HG03095 (cell line): ENCODE results near the gene B3GALT6.
"Not testable (repeated sequence)": the region's sequence is repeated elsewhere in the genome, so short reads cannot be mapped to it uniquely, and the experiment has no call there.

Experiments used
- ATAC-seq: cut with Tn5 transposase; IDR thresholded peaks from one replicate; pipeline ENCODE4 v1.9.1; 2021; ENCODE audit warnings: moderate library complexity; ENCODE audit not compliant: unreplicated experiment

The B3GALT6 gene

DNA sequence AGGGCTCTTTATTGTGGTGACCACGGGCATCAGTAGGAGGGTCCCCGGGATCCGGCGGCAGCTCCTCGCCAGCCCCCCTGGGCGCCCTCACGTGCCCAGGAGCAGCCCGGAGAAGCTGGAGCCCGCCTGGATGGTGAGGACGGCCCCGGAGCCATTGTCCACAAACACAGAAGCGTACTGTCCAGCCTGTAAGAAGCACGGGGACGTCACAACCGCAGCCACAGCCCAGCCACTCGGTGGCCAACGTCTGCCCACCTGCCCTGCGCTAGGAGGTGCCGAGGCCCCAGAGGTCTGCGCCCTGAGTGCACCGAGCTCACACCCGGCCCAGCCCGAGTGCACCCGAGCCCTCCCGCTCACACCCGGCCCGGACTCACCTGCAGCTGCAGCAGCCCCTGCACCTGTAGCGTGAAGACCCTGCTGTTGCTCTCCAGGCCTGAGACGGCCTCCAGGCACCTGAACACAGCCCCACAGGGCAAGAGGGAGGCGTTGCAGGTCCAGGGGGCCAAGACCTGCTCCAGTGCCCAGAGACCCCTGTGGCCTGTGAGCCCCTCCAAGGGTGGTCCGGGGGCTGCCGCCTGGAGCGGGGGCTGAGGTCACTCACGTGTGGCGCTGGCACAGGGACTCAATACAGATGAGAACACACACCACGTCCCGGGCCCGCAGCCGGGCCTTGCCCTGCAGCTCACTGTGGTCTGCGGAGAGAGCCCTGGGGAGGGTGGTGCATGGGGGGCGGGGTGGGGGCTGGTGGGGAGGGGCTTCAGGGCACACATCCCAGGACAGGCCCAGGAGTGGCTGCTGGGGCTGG is 10.6 kb downstream of the B3GALT6 start:
- ATAC-seq = no peak

DNA sequence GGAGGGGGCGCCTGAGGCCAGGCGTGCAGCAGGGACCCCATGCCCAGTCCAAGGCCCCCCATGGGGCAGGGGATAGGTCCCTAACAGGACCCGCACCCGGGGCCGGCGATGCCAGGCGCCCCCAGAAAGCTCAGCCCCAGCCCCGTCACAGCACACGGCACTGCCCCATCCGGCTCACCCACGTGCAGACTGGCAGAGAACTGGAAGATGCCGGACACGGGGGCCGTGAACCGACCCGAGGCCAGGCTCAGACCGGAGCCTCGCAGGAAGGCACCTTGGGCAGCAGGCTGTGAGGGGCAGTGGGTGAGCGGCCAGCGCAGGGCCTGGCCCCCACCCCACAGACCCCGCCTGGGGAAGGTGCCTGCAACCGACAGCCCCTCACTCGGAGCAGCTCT is 11.2 kb downstream of the B3GALT6 start:
- ATAC-seq = no peak

DNA sequence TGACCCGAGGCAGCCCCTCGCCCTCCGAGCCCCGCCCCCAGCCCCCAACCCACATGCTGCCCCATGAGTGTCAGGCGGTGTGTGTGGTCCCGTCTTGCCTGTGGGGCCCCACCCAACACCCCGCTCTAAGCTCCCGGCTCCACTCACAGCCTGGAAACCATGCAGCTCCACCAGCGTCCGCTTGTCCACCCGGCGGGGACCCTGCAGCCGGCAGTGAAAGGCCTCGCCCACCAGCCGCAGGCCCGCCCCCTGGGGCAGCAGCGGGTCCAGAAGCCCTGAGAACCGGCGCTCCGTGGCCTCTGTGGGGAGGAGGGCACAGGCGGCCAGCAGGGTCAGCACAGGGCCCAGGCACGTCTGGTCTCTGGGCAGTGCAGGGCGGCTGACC is 11.8 kb downstream of the B3GALT6 start:
- ATAC-seq = no peak

DNA sequence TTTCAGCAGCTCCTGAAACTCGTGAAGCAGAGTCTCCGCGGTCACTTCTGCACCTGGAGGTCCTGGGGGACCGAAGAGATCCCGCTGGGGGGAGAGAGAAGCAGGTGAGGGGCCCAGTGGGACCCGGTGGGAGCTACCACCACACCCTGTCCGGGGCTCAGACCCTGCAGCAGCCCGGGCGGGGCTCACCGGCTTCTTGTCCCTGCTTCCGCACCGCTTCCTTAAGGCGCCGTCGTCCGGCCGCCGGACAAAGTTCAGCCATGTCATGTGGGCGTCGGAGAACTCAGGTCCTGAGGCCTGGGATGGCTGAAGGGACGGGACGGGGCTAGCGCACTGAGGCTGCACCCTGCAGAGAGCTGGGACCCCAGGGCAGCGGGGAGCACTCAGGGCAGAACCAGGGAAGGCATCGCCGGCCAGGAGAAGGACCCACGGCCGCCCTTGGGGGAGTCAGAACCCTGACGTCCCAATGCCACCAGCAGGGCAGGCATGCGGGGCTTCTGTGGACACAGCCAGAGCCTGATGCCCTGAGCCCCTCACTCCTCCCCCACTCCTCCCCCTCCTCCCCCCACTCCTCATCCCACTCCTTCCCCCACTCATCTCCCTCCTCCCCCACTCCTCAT is 12.3 kb downstream of the B3GALT6 start:
- ATAC-seq = no peak

DNA sequence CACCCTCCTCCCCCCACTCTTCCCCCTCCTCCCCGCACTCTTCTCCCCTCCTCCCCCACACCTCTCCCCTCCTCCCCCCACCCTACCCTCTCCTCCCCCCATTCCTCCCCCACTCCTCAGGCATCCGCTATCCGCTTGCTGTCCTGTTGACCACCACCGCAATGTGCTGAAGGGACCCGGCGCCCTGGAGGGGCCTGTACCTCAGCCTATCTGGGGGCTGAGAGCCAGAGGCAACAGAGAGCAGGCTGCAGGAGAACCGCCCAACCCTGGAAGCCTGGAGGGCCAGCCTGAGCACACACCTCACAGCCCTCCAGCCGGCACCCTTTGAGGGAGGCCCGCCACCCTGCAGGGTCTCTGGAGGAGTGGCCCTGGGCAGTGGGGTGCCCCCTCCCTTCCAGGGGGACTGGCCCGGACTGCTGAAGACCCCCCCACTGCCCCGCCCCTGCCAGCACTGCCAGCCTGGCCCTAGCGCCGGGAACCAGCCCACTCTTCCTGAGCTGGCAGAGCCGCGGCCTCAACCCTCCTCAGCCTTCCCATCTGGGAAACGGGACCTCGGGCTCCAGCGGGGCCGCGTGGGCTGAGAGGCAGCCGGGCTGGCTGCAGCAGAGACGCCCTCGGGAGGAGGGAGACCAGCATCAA is 13.3 kb downstream of the B3GALT6 start:
- no peak for ATAC-seq

DNA sequence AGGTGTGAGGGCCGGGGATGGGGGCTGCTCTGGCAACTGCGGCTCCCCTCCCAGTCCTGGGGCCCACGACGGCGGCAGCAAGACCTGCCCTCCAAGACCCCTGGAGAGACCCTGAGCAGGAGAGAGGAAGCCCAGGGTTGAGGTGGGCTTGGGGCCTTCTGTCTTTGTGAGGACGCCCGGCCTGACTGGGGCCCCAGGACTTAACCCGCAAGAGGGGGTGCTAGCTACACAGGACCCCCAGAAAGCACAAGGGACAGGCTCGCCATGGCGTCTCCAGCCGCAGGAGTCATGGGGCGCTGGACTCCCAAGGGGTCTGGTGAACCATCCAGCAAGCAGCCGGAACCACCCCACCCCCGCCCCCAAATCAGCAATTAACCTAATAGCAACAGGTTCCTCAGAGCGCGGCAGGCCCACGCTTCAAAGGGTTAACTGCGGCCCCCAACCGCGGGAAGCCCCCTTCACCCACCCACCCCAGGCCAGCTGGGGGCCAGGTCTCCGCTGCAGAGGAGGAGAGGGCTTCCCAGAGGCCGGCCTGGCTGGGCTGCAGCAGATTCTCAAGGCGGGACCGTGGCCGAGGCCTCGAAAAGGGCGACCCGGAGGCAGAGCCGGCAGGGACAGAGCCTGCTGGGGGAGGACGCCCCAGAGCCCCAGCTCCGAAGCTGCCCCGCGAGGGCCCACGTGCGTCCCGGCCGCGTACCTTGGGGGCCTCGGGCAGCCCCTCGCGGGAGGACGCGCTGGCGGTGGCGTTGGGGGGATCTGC is 14.0 kb downstream of the B3GALT6 start:
- ATAC-seq = no peak

DNA sequence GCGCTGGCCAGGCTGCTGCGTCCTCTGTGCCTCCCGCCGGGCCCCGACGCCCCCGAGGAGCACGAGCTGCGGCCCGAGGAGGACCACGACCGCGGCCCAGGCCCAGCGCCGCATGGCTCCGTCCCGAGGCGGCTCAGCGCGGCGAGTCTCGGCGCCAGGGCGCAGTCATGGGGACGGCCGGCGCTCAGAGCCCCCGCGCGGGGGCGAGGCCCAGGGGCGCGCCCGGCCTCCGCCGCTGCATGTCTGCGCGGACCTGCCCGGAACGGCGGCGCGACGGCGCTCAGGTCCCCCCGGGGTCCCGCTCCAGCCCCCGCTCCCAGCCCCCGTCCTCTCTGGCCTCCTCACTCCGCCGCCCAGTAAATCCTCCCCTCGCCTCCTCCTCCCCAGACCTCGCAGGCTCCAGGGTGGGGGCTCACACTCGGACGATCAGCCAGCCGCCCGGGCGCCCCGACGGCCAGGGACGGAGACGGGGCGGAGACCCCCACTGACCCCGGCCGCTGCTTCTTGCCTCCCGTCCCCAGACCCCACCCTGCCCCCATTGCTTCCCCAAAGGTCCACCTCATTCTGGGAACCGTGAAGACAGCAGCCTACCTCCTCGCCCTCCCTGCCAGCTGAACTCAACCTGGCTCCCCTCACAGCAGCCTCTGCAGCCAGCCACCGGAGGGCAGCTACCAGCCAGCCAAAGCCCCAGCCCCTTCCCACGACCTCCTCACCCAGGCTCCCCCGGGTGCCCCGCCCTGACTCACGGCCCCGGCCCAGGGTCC is 14.7 kb downstream of the B3GALT6 start, which contains the start of gene C1QTNF12:
TSS of gene C1QTNF12 (minus strand) at position 146 of the 764 bp plus-strand sequence. CDS start at position 114, 32 bp downstream.
- no peak for ATAC-seq

DNA sequence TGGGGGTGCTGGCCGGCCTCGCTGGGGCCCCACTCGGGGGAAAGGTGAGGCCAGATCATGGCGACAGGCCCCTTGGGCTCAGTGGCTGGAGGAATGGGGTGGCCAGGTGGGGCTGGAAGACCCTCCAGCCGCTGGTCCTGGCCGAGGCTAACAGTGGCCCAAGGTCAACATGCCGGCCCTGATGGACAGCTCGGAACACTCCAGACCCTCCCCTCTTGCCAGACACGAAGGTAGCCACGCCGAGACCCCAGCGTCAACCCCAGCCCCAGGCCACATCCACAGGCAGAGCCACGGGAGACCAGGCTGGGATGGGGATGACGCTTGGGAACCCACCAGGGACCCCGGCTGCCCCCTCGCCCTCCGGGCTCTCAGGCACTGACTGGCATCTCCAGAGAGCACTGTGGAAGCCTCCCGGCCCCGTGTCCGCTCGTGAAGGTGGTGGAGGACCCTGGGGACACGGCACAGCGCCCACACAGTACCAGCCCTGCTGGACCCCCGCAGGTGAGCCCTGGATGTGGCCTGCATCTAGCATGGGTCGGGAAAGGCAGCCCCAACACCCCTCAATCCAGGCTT is 15.4 kb downstream of the B3GALT6 start:
- no peak for ATAC-seq

DNA sequence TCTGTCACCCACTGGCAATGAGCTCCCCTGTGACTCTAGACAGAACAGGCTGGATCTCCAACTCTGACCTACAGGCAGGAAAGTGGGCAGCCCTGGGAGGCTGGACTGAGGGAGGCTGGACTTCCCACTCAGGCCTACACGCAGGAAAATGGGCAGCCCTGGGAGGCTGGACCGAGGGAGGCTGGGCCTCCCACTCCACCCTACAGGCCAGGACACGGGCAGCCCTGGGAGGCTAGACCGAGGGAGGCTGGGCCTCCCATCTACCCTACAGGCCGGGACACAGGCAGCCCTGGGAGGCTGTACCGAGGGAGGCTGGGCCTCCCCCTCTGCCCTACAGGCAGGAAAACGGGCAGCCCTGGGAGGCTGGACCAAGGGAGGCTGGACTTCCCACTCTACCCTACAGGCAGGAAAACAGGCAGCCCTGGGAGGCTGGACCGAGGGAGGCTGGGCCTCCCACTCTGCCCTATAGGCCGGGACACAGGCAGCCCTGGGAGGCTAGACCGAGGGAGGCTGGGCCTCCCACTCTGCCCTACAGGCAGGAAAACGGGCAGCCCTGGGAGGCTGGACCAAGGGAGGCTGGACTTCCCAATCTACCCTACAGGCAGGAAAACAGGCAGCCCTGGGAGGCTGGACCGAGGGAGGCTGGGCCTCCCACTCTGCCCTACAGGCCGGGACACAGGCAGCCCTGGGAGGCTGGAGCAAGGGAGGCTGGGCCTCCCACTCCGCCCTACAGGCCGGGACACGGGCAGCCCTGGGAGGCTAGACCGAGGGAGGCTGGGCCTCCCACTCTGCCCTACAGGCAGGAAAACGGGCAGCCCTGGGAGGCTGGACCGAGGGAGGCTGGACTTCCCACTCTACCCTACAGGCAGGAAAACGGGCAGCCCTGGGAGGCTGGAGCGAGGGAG is 16.2 kb downstream of the B3GALT6 start:
- ATAC-seq = not testable (repeated sequence)

DNA sequence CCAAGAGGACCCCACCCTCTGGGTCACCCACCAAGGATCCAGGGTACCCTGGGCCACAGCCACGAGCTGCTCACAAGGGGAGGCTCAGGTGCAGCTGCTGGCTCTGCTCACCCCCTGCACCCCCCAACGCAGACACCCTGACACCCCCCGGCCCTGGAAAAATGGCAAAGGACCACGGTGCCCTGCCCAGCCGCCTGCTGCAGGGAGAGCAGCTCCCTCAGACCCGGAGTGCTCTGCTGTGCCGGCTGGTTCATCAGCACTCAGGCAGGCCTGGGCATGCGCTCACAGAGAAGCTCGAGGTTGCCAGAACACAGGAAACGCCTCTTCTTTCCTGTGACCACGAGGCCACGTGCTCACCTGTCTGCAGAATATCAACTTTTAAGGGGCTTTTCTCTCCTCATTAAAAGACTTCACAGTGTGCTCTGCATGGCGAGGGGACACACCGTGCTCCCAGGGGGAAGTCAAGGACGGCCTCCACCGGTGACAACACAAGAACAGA is 18.8 kb downstream of the B3GALT6 start:
- no peak for ATAC-seq

DNA sequence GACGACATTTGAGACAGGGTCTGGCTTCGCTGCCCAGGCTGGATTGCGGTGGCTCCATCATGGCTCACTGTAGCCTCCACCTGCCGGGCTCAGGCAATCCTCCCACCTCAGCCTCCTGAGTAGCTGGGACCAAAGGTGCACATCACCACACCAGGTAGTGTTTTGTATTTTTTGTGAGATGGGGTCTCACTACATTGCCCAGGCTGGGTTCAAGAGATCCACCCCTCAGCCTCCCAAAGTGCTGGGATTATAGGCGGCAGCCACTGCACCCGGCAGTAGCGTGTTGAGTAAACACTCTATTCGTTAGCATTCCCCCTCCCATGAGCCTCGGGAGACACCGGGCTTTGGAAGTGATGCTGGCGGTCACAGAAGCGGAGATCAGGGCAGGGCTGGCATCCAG is 21.3 kb downstream of the B3GALT6 start:
- ATAC-seq = no peak

DNA sequence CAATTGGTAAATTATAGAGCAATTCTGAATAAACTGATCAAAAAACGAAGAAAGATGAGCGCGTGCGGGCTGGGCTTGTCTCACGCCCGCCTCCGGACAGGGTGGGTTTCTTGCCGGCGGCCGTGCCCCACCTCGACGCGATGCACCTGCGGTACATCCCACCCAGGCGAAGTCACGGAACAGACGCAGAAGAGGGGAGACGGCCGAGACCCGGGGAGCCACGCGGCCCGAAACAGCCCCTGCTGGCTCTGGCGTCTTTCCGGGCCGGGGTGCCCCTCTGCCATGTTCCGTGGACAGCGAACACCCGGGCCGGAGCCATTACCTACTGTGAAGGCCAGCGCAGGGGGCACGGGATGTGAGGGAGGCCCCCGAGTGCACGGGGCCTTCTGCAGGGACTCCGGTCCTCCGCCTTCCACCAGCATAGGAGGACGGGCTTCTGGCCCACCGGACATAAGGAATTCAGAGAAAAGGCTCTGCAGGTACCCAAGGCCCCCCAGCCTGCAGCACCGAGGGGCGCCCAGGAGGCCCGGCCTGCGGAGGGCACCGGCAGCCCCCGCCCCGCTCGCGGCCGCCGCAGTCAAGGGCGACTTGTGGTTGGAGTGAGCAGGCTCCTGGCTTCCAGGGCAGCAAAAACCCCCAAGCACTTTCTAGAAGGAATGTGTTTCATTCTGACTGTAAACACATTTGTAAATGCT is 22.1 kb downstream of the B3GALT6 start:
- ATAC-seq = no peak

DNA sequence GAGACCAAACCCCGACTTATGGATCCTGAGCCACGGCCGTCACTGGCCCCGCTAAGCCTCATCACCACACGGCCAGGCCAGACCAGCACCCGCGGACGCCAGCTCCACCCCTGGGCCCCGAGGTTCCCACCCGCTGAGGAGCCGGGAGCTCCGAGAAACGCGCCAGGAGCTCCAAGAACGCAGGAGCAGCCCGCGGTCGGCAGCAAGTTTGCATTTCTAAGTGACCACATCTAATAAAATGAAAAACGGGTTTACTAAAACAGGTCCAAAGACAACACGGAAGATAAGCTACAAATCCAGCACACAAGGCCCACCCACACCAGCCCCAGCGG is 22.6 kb downstream of the B3GALT6 start:
- ATAC-seq = no peak

DNA sequence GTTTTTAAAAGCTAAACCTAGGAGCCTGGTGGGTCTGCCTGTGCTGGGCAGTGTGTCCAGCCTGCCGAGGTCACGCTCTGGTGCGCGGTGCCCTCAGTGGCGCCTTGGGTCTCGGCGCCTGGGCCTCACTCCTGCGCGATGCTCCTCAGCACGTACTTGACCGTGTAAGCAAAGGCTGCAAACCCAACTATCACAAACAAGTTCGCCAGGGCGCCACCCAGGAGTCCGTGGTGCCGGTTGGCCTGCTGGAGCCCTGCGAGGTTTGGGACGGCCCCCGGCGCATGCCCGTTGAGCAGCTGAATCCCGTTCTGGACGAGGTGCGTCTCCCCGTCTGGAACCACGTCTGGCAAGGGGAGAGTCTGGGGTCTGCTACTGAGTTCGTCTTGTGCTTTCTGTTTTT is 23.0 kb downstream of the B3GALT6 start:
- ATAC-seq = no peak

DNA sequence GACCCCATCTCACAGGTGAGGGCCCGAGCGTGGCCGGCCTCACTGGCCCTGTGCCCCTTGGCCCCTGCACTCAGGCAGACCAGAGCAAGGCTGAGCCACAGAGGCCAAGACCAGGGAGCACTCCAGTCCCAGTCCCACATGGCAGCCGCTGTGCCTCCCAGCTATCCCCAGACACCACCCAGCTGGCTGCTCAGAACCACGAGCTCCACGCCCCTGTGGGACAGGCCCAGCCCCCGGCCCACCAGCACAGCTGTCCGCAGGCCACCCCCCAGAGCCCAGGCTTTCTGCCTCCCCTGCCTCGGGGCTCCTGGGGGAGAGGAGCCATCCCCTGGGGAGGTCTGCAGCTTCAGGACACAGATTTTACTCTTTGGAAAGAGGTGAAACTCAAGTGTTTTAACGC is 23.6 kb downstream of the B3GALT6 start:
- no peak for ATAC-seq

DNA sequence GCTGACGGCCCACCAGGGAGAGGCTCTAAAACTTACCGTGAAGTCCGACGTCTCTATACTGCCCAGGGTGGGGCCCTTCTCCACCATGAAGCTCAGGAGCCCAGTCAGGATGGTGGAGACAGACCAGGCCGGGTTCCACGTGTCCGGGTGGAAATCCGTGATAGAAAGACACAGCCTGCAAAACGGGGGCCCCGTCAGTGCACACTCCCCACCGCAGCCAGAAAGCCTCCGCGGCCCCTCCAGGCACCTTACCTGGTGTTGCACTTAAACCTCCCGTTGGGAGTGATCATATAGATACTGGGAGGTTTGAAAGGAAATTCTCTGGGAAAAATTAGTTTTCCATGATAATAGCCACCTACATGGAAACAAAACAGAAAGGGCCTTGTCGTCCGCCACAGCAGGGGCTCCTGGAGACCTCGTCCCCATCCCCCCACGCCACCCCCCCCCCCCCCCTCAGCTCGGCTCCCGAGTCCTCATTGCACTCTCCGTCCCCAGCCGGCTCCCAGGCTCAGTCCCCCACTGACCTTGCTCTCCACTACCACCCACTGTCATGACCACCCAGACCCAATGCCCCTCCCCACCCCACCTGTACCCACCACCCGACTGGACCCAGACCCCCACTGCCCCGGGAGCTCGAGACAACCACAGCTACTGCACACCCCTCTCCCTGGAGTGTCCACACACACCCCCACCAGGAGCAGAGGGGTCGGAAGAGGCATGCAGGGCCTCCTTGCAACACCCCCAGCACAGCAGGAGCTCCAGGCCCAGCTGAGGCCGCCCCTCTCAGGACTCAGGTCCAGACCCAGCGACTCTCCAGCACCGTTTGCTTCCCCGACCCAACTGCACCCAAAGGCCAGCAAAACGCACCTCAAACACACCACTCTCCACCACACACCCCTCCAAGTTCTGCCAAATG is 25.2 kb downstream of the B3GALT6 start:
- no peak for ATAC-seq

DNA sequence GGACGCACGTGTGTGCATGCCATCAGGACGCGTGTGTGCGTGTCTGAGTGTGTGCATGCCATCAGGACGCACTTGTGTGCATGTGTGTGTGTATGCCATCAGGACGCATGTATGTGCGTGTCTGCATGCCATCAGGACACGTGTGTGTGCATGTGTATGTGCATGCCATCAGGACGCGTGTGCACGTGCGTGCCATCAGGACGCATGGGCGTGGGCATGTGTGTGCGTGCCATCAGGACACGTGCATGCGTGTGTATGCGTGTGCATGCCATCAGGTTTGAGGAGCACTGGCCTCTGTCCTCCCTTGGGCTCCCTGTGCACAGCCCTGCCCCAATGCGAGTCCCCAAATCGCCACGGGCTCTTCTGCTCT is 27.1 kb downstream of the B3GALT6 start:
- ATAC-seq = no peak

DNA sequence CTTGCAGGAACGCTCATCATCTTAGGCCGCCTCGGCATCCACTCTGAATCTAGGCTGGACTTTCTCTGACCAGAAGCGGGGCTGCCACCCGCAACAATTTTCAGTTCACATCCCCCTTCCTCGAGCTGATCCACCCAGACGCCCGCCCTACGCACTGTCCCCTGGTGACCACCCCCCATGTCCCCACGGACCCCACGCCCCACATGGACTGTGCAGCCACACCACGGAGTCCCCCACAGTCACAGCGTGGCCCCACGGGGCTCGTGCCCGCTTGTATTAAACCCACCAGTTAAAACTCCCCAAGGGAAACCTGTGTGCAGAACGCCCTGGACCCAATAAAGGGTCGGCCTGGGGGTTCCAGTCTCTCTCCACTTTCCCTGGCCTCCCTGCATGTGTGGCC is 27.5 kb downstream of the B3GALT6 start:
- no peak for ATAC-seq
